KOPT-K1 (cell line): ENCODE measurements around the gene QRFP.
"Not testable (repeated sequence)": the region's sequence is repeated elsewhere in the genome, so short reads cannot be mapped to it uniquely, and the experiment has no call there.

Experiments used
- H3K27ac ChIP-seq: fragments of 200-600 bp; sonication (generic); 2 replicates; pipeline ENCODE4 v1.5.1; 2016; ENCODE audit warnings: antibody characterized with exemption, mild to moderate bottlenecking, low read depth, low read length; ENCODE audit not compliant: poor library complexity, severe bottlenecking
- H3K36me3 ChIP-seq: fragments of 200-600 bp; sonication (generic); 2 replicates; pipeline ENCODE4 v1.5.1; 2017; ENCODE audit warnings: antibody characterized with exemption, mild to moderate bottlenecking, low read length, moderate library complexity; ENCODE audit not compliant: insufficient read depth
- H3K9me3 ChIP-seq: fragments of 200-600 bp; sonication (generic); 2 replicates; pipeline ENCODE4 v1.5.1; 2017; ENCODE audit warnings: antibody characterized with exemption, low read length, mild to moderate bottlenecking; ENCODE audit not compliant: insufficient read depth, poor library complexity, severe bottlenecking

The QRFP gene

DNA sequence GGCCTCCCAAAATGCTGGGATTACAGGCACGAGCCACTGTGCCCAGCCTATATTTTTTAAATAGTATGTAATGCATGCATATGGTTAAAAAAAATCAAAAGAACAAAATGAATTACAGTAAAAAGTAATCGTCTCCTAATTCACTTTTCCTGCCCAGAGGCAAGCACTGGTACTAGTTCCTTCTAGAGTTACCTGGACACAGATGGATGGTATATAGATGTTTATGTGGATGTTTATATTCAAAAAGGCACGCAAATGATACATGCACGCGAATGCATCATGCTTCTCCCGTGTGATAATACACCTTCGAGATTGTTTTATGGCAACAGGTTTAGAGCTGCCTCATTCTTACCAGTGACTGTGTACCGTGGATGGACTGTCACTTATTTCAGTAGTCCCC lies 40.1 kb downstream of the QRFP start:
- no peaks in the 10 kb centered on the region for H3K9me3 ChIP-seq
- peaks cover 73% of the 10 kb centered on the region for H3K36me3 ChIP-seq
- no peak overlapping the region for H3K27ac ChIP-seq

DNA sequence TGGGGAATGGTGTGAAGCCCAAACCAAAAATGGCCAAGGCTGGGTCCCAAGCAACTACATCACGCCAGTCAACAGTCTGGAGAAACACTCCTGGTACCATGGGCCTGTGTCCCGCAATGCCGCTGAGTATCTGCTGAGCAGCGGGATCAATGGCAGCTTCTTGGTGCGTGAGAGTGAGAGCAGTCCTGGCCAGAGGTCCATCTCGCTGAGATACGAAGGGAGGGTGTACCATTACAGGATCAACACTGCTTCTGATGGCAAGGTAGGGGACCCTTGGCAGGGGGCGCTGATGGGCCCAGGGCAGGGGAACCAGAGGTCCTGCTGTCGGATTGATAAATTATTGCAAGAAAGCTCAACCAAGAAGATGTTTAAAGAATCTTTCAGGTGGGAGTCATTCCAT lies 41.8 kb downstream of the QRFP start:
- Histone ChIP-seq H3K9me3 (no peaks in the 10 kb centered on the region), H3K27ac (no peak overlapping the region), H3K36me3 (peaks cover 59% of the 10 kb centered on the region)

DNA sequence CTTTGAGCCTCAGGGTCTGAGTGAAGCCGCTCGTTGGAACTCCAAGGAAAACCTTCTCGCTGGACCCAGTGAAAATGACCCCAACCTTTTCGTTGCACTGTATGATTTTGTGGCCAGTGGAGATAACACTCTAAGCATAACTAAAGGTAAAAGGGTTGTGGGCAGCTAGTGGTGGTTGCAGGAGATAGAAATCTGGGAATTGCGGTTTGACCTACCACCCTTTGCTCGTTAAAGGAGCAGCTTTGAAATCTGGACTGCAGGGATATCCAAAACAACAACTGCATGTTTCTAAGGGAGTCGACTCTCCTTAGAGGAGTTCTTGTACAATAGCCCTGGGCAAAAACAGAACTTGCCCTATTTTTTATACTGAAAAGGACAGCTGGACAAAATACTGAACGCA lies 42.5 kb downstream of the QRFP start:
- Histone ChIP-seq H3K27ac (no peak overlapping the region), H3K9me3 (no peaks in the 10 kb centered on the region), H3K36me3 (peaks cover 53% of the 10 kb centered on the region)

DNA sequence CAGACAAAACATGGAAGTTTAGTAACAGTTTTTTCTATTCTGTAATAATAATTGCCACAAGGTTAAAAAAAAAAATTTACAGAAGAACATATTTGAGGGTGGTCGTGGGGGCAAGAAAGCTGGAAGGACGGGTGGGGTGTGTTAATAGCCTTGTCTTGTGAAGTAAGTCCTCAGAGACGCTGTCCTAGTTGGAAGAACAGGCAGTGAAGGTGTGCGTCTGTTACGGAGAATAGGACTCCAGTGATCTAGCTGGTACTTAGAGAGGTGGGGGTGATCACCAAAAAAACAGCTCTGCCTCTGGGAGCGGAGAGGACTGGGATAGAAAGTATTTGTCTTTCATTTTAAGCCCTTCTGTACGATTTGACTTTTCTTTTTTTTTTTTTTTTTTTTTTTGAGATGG lies 43.8 kb downstream of the QRFP start:
- no peaks in the 10 kb centered on the region for H3K9me3 ChIP-seq
- no peak overlapping the region for H3K27ac ChIP-seq
- peaks cover 40% of the 10 kb centered on the region for H3K36me3 ChIP-seq

DNA sequence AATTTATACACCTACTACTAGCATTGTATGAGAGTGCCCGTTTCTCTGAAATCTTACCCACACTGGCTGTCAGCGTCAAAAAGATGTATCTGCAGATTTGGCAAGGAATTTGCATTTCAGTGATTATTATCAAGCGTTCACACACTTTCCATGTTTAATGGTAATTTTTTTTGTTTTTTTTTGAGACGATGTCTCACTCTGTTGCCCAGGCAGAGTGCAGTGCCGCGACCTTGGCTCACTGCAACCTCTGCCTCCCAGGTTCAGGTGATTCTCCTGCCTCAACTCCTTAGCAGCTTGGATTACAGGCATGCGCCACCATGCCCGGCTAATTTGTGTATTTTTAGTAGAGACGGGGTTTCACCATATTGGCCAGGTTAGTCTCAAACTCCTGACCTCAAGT lies 47.3 kb downstream of the QRFP start:
- Histone ChIP-seq H3K36me3 (peaks cover 6% of the 10 kb centered on the region; the same call in 1 of the 2 replicates), H3K27ac (no peak overlapping the region), H3K9me3 (no peaks in the 10 kb centered on the region)

DNA sequence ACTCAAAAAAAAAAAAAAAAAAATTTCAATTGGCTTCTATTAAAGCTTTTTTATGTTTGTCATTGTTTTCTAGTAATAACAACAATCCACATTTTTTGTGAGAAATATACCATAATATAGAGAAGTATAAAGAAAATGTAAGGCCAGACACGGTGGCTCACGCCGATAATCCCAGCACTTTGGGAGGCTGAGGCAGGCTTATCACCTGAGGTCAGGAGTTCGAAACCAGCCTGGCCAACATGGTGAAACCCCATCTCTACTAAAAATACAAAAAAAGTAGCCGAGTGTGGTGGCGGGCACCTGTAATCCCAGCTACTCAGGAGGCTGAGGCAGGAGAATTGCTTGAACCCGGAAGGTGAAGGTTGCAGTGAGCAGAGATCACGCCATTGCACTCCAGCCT lies 48.1 kb downstream of the QRFP start:
- not testable (repeated sequence) for H3K36me3 ChIP-seq, H3K9me3 ChIP-seq, H3K27ac ChIP-seq

DNA sequence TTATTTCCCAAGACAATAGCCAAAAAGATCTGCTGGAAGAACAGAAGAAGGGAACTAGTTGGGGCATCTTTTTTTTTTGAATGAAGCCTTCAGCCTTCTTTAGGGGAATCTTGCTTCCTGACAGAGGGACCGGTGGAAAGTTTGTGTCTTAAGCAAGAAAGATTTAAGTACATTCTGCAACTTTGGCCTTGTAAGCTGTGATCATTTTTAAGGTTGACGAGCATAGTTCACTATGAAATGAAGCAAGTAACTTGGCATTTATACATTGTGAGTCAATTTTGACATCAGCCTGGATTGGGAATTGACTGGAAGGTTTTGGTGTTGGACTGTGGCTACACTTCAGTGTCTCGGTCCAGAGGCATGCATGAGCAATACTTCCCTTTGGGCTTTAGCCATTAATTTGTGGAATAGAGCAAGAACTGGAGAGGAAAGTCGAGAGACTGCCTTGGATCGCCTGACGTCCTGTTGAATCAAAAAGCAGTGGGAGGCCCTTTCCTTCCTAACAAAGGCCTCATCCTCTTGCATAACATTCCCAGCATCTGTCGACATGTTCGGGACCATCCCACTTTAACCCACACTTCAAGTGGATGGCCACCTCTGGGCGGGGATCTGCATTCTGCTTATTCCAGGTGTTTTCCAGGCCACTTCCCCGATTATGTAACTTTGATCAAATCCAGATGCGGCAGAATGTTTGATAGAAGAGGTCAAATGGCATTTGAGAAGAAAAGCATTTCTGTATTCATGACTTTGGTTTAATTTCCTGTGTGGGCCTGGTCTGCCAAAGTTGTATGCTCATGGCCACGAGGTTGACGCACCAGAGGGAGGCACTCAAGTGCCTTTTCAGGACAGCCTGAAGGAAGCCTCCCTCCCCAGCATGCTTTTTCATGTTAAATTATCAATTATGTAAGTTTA lies 49.0 kb downstream of the QRFP start:
- H3K36me3 ChIP-seq: no peaks in the 10 kb centered on the region
- no peaks in the 10 kb centered on the region for H3K9me3 ChIP-seq
- no peak overlapping the region for H3K27ac ChIP-seq

DNA sequence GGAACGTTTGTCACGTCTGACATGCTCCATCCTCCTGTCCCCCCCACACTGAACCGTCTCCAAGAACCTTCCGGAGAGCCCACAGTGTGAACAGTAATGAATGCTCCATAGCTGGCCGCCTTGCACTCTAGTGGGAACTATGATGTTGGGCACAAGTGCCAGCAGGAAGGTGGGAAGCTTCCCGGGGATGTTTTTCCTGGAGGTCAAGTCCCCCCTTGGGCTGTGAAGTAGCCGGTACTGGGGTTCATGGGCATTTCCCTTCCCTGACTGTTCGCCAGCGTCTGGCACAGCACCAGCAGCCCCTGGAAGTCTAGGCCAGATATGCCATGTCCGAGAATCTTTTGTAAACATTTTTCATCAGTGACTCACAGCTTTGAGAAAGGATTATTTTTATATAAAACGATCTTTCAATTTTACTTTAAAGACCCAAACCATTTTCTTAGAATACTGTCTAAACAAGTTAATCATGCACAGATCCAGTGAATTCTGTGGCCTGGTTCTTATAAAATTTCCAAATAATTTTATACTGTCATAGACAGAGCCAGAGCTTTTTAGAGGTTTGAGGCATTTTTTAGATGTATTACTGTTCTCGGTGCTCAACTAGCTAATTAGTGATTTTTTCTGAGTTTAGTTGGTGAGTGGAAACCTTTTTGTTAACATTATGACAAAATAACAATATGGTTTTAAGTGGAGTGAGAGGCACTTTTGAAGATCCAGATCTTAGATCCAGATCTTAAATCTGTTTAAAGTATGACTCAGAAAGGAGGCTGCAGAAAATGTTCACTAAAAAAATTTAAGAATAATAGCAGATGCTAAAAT lies 49.9 kb downstream of the QRFP start:
- no peaks in the 10 kb centered on the region for H3K9me3 ChIP-seq
- H3K36me3 ChIP-seq: no peaks in the 10 kb centered on the region
- no peak overlapping the region for H3K27ac ChIP-seq

DNA sequence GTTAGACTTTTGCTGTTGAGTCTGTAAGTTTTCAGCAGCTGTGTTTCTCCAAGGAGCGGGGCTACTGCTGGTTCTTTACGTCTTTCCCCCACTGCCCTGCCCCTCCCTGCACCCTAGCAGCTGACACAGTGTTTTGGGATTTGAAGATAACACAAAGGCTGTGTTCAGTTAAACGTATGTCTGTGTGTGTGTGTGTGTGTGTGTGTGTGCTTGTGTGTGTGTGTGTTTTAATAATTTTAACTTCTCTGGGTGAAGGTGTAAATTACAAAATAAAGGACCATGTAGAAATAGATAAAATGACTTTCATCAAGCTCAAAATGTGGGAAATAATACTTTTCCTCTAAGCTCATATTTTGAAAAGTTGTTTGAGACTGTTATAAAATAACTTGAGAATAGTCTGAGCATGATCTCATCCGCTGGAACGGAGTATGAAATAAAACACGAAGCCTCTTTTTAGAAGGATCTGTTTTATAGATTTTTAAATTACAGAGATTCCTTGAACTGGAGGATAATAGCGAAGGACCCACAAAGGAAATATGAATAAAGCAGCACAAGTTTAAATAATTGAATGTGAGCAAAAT lies 50.6 kb downstream of the QRFP start:
- Histone ChIP-seq H3K9me3 (no peaks in the 10 kb centered on the region), H3K36me3 (no peaks in the 10 kb centered on the region), H3K27ac (no peak overlapping the region)

DNA sequence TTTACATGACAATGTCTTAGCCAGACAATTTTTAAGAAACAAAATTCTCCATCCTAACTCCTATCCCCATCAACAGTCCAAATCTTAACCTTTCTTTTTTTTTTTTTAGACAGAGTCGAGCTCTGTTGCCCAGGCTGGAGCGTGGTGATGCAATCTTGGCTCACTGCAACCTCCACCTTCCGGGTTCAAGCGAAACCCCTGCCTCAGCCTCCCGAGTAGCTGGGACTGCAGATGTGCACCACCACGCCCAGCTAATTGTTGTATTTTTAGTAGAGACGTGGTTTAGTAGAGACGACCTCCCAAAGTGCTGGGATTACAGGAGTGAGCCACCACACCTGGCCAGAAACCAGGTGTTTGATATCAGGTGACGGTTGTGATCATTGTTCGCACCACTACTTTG lies 51.4 kb downstream of the QRFP start:
- no peak overlapping the region for H3K27ac ChIP-seq
- no peaks in the 10 kb centered on the region for H3K9me3 ChIP-seq
- H3K36me3 ChIP-seq: no peaks in the 10 kb centered on the region

DNA sequence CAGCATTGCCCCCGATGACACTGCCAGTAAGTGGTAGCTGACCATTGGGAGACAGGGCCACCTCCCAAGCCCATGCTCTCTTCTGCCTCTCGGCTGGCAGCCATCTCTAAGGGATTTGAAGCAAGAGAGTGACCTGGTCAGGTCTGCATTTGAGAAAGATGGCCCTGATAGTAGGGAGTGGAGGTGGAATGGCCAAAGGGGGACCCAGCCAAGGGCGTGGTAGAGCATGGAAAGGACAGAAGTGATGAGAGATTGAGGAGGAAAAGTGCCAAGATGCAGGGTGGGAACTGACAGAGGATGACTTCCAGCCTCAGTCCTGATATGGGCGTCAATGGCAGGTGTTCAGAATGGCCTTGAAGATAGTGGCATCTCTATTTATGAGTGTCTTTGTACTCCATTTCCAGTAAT lies 52.6 kb downstream of the QRFP start:
- Histone ChIP-seq H3K36me3 (no peaks in the 10 kb centered on the region), H3K27ac (no peak overlapping the region), H3K9me3 (no peaks in the 10 kb centered on the region)

DNA sequence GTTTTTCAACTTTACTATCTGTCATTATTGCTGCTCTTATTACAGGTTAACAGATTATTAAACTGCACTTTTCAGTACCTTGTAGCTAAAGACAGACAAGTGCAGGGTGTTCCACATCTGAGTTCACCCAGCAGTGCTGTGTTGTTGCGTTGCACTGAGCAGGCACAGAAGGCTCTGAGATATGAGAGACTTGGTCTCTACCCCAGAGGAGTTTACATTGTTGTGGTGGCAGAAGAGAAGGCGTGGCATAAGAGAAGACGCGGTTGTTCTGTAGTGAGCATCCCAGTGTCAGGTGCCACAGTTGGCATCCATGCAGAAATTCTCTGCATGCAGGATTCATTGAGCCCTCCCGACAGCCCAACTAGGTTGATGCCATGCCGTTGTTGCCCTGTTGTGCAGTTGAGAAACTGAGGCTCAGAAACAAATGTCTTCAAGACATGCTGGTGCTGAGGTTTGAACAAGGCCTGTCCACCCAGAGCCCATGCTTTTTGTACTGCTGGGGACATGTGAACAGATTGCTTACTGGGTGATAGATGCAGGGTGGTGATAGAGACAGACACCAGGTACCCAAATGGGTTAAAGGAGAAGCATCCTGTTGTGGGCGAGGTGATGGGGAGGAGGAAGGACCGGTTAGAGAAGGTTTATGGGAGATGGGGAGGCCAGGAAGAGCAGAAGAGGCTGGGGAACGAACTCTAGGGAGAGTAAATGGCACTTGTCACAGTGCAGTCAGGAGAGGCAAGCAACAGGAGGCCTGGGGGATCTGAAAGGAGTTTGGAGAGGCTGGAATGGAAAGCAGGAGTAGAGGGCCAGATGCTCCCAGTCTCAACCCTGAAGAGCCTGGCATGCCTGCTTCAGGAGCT lies 53.3 kb downstream of the QRFP start:
- no peak overlapping the region for H3K27ac ChIP-seq

More for the DNA sequence above, 53.3 kb downstream of the QRFP start:
- H3K9me3 ChIP-seq: no peaks in the 10 kb centered on the region
- no peaks in the 10 kb centered on the region for H3K36me3 ChIP-seq
